GM19099 (cell line): ENCODE results near the gene COG4.

ENCODE experiments used
- POLR2A ChIP-seq: IDR thresholded peaks from 3 replicates; pipeline ENCODE4 v1.6.1; 2011; ENCODE audit warnings: low read depth; ENCODE audit not compliant: insufficient read length; ENCODE audit errors: extremely low read depth

The COG4 gene

GRCh38 chr16:70460737-70461261 lies 62.6 kb downstream of the COG4 start:
- TF ChIP-seq POLR2A = no peak

- TF ChIP-seq POLR2A = no peak
Measured at GRCh38 chr16:70457446-70458166, 65.7 kb downstream of the COG4 start.

DNA sequence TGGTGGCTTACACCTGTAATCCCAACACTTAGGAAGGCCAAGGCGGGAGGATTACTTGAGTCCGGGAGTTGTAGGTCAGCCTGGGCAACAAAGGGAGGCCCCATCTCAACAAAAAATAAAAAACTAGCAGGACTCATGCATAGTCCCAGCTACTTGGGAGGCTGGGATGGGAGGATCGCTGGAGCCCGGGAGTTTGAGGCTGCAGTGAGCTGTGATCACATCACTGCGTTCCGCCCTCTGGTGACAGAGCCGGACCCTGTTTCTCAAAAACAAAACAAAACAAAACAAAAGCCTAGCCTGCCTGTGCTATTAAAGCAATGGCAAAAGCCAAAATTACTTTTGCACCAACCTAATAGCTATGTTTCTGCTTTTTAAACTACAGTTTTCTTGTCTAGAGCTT lies 67.4 kb downstream of the COG4 start:
- TF ChIP-seq POLR2A = no peak

GRCh38 chr16:70454222-70455034 lies 68.9 kb downstream of the COG4 start, which contains the start of gene FCSK:
Gene FCSK (plus strand): TSS chr16:70454595. CDS start chr16:70463191, 8,596 bp downstream.
- peak; percentile 60 for TF ChIP-seq POLR2A

- TF ChIP-seq POLR2A = no peak
Measured at GRCh38 chr16:70453892-70454221, 69.5 kb downstream of the COG4 start.

- TF ChIP-seq POLR2A = no peak
Measured at GRCh38 chr16:70453117-70453891, 70.0 kb downstream of the COG4 start.

- TF ChIP-seq POLR2A = no peak
Measured at GRCh38 chr16:70448075-70448474, 75.3 kb downstream of the COG4 start.

GRCh38 chr16:70444249-70445063 lies 78.9 kb downstream of the COG4 start:
- TF ChIP-seq POLR2A = no peak

- no peak for TF ChIP-seq POLR2A
Measured at GRCh38 chr16:70442344-70442743, 81.0 kb downstream of the COG4 start.

GRCh38 chr16:70441406-70441990 lies 81.9 kb downstream of the COG4 start:
- TF ChIP-seq POLR2A = no peak

GRCh38 chr16:70440009-70440692 lies 83.2 kb downstream of the COG4 start:
- TF ChIP-seq POLR2A = no peak

GRCh38 chr16:70438969-70439862 lies 84.1 kb downstream of the COG4 start, which contains the start of gene ST3GAL2:
Gene ST3GAL2 (minus strand): TSS chr16:70439100. CDS start chr16:70398530, 40,570 bp downstream.
- peak; percentile 44 for TF ChIP-seq POLR2A
